Posterior cingulate gyrus (tissue), 11 donors: ENCODE measurements around the gene NPDC1.
A peak's percentile ranks its signal among the peaks of the same experiment; 100 is the strongest.

ENCODE experiments used
- DNase-seq, 10 donors: peaks; one replicate each; pipeline versions ENCODE4 v3.0.0 to v3.0.0-alpha.2; 2020 to 2021; ENCODE audit warnings: mixed read lengths in 3 of 10
- intact Hi-C: fragments of 100-400 bp; cut with DNase I; formaldehyde crosslinking; loops from one replicate; pipeline ENCODE4 v1.15.1; 2023

The NPDC1 gene

DNA sequence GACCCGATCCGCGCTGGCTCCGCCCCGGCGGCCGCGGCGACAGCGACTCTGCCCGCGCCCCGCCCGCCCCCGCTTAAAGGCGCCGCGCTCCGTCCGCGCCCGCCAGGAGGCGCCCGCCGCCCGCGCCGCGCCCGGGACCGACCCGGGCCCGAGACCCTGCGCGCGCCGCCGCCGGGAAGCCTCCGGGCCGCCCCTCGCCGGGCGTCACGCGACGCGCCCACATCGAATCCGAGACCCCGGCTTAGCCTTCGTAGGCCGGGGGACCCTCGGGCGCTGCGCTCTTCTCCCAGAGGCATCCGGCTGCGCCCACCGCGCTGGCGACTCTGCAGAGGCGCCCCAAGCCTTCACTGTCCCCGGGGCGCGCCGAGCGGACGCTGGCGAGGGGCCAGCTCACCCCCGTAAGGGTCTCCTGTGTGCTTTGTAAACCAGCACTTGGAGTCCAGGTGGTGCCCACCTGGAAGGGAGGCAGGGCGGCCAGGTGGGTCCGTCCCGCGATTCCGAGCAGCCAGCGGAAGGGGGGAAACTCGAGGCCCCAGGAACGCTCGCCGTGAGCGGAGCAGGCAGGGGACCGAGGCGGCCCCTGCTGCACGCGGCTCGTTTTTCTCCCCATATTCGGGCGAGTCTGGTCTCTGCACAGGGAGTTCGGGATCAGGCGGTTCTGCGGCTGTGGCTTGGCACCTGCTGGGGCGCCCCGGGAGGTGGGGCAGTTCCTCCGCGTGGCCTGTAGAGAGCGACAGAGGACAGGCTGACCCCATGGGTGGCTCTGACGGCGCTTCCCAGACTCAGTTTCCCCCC is 17.5 kb downstream of the NPDC1 start:
- intact Hi-C loops: loop anchor here (5.0 kb wide), 1 partner anchor 241 kb away; no protein-coding TSS in a partner anchor
- peak in 8 of 10 donors; percentile 63 to 96 (median 73) for DNase-seq

- no peak for DNase-seq
- intact Hi-C loops: loop anchor here (5.0 kb wide), 1 partner anchor 240 kb away; no protein-coding TSS in a partner anchor
These were observed 18.4 kb downstream of the NPDC1 start, which contains the start of gene ABCA2 for GRCh38 chr9:137027369-137028262. Gene ABCA2 (minus strand): TSS chr9:137028237. CDS start chr9:137028140, 97 bp downstream.

GRCh38 chr9:137026828-137027227 is 19.1 kb downstream of the NPDC1 start:
- DNase-seq: no peak
- intact Hi-C loops: loop anchor here (5.0 kb wide), 1 partner anchor 240 kb away; no protein-coding TSS in a partner anchor

DNA sequence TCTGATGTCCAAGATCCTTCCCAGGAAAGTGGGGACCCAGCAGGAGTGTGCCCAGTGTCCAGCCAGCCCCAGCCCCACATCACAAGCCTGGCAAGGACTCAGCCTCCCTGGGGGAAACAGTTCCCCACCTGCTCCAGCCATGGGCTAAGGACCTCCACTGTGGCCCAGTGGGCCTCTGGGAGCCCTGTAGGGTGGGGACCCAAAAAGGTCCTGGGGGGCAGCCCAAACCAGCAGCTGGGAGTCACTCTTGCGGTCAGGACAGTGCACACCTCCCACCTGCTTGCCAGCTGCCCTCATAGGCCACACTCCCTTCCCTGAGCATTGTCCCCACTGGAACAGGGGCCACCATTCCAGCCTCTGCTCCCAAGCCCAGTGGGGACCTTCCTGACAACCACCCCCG is 19.6 kb downstream of the NPDC1 start:
- intact Hi-C loops: loop anchor here (5.0 kb wide), 1 partner anchor 239 kb away; no protein-coding TSS in a partner anchor
- no peak for DNase-seq

- DNase-seq: peak; percentile 93 to 100 (median 97)
- intact Hi-C loops: loop anchor here (5.0 kb wide), 1 partner anchor 238 kb away; no protein-coding TSS in a partner anchor
These were observed 20.4 kb downstream of the NPDC1 start for GRCh38 chr9:137025517-137025966.

DNA sequence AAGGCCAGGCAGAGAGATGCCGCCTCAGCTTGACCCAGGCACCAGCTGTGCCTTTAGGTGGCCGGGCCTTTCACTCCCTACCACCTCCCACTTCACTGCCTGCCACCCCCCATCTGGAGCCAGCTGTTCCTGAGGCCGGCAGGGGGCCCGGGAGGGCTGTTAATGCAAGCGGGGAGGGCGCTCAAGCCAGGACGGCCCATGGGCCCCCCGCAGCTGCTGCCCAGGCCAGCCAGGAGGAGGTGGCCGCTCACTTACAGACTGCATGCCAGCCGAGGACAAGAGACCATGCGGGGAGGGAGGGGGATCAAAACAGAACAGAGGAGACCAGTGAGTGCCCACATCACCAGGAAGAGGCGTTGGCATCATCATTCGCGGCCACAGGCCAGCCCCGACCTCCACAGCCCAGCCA is 22.4 kb downstream of the NPDC1 start:
- DNase-seq: peak in 6 of 10 donors; percentile 54 to 95 (median 69)
- intact Hi-C loops: no loop called here

- intact Hi-C loops: no loop called here
- no peak for DNase-seq
These were observed 22.8 kb downstream of the NPDC1 start for GRCh38 chr9:137023157-137023556.

DNA sequence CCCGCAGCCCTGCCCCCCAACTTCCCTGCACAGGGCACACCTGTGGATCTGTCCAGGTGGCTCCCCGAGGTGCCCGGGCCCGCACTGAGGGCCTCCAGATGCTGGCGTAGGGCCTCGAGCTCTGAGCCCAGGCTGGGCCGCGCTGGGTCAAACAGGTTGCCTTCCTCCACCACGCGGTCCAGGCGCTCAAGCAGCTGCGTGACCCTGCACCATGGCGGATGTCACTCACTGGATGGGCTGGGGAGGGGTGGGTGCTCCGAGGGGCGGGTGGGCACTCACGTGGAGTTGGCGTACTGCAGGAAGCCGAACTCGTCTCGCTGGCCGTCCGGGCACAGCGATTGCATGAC is 23.3 kb downstream of the NPDC1 start:
- intact Hi-C loops: no loop called here

DNA sequence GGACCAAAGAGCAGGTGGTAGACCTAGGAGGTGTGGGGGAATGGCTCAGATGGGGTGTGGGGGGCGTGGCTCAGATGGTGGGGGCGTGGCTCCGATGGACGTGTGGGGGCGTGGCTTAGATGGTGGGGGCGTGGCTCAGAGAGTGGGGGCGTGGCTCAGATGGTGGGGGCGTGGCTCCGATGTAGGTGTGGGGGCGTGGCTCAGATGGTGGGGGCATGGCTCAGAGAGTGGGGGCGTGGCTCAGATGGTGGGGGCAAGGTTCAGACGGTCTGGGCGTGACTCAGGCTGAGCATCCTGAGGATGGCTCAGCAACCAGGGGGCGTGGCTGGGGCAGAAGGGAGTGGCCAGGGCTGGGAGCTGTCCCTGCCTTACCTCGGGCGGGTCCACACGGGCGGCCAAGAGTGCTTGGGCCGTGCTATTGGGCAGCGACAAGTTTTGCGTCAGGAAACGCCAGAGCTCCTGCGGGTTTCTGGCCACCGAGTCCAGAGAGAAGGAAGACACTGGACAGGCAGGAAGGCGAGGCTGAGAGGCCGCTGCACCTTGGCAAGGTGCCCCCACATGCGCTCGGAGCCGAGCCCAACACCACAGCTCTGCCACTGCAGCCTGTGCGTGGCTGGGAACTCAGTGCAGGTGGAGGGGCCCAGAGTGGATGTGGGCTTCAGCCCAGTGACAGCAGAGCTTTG is 23.9 kb downstream of the NPDC1 start:
- peak; percentile 76 to 99 (median 88) for DNase-seq
- intact Hi-C loops: no loop called here

More for the DNA sequence above, 23.3 kb downstream of the NPDC1 start:
- no peak for DNase-seq

DNA sequence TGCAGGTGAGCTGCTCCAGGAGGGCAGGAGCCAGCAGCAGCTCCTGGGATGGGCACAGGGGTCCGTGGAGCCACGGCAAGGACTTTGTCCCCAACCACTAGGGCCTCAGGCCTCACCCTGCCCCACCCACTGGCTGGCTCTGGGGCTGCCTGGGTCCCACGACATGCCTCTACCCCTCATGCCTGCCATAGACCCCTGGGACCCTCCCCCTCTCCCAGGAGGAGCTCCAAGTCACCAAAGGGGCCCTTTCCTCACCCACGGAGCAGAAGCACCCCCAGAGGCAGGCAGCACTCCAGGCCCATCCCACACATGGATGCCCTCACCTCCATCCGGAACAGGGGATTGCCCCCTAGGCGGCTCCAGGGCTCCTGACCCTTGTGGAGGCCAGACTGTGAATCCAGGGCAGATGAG is 24.4 kb downstream of the NPDC1 start:
- intact Hi-C loops: no loop called here
- DNase-seq: no peak

GRCh38 chr9:137020771-137021567 is 25.0 kb downstream of the NPDC1 start:
- intact Hi-C loops: no loop called here
- DNase-seq: peak in 1 of 10 donors; percentile 55

- intact Hi-C loops: no loop called here
- DNase-seq: no peak
These were observed 25.9 kb downstream of the NPDC1 start for GRCh38 chr9:137019891-137020683.

DNA sequence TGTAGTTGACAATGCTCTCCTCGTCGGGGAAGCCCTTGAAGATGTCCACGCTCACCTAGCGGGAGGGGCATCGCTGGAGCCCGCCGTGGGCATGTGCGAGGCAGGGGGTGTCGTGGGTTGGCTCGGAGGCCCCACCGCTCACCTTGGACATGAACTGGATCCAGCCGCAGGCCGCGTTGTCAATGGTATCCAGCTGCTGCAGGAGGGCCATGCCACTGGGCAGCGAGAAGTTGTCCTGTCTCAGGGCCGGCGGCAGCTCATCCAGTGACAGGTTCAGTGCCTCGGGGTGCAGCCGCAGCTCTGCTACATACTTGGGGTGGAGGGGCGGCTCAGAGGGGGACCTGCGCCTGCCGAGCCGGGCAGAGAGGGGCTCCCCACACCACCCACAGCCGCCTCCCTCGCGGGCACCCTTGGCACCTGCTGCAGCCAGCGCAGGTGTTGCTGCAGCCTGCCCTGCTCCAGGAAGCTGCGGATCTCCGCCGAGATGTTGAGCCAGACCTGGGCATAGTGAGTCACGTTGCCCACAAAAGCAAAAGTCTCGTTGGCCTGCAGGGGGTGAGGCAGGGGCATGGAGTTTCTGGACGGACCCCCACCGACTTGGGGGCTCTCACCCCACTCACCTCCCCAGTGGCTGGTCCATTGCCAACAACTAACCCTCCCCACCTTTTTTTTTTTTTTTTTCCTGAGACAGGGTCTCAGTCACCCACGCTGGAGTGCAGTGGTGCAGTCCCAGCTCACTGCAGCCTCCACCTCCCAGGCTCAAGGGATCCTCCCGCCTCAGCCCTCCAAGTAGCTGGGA is 27.0 kb downstream of the NPDC1 start:
- intact Hi-C loops: no loop called here
- DNase-seq: no peak

DNA sequence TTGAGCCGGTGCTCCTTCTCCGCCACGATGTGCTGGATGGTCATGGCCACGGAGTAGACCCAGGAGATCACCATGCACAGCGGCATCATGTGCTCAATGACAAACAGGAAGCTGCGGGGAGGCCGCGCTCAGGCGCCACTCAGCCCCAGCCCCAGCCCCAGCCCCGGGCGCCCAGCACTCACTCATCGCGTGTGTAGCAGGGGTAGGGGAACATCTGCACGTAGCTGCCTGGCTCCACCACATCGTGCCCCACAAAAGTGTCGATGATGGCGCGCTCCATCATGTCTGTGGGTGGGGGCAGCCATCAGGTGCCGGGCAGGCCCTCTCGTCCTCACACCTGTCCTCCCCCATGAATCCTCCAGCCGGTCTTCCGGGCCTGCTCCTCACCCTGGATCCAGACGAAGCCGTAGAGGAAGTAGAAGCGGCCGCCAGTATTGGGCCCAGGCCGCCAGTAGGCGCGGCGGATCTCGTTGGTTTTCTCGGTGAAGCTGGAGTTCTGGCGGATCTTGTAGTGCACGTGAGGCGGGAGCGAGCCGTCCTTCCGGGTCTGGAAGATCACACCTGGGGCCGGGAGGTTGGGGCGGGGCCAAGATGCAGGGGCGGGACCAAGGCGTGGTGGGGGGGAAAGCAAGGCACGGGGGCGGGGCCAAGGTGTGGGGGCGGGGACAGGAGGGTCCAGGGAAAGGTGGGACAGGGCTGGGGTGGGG is 28.0 kb downstream of the NPDC1 start:
- DNase-seq: no peak
- intact Hi-C loops: no loop called here

DNA sequence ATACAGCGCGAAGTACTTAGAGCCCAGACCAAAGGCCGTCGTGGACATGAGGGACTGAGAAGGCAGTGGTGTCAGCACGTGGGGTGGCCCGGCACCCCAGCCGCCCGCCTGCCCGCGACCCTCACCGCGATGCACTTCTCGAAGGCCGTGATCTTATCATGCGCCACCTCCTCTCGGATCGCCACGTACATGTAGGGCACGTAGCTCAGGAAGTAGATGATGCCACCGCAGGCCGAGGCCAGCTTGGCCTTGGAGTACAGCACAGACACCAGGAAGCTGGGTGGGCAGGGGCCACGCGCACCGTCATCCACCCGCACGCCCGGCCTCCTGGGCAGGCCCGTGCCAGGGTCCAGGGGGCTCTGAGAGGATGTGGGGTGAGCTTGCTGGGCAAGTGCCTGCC is 28.9 kb downstream of the NPDC1 start:
- intact Hi-C loops: no loop called here
- DNase-seq: no peak

- no peak for DNase-seq
- intact Hi-C loops: no loop called here
These were observed 29.5 kb downstream of the NPDC1 start for GRCh38 chr9:137016436-137016835.

DNA sequence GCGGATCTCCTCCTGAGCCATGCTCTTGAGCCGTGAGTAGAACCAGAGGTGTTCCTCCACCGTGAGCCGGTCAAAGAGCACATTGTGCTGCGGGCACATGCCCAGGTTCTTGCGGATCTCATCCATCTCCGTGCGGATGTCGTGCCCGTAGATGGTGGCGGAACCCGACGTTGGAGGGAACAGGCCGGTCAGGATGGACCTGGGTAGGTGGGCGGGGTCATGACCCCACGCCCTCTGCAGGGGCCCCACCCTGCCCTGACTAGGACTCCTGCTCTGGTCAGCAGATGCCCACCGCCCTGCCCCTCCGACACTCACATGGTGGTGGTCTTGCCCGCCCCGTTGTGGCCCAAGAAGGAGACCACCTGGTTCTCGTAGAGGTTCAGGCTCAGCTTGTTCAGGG is 30.0 kb downstream of the NPDC1 start:
- intact Hi-C loops: no loop called here
- no peak for DNase-seq
